Stimulated activated CD8-positive, alpha-beta memory T cell treated with anti-CD3 and anti-CD28 coated beads, Interleukin-4, amount 100 ng/mL, for 48 hours (primary cell): ENCODE results near the gene HPCAL4.

Source experiments
- DNase-seq: peaks from one replicate; pipeline ENCODE4 v3.0.0-alpha.2; 2020

Gene HPCAL4

DNA sequence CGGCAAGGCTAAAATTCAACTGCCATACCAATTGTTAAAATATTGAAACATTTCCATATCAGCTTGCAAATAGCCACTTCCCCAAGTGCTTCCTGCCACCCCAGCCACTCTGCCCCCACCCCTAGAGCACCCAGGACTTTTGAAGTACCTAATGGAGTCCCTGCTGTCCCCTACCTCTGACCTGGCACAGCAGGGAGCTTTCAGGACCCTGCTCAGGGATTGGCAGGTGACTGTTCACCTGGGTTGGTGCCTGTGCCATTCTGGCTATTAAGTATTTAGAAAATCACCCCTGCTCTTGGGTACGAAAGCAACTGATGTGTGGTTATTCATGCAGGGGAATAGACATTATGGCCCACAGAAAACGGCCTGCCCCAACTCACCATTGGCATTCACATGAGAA lies 9.1 kb upstream of the HPCAL4 start:
- no peak for DNase-seq

DNA sequence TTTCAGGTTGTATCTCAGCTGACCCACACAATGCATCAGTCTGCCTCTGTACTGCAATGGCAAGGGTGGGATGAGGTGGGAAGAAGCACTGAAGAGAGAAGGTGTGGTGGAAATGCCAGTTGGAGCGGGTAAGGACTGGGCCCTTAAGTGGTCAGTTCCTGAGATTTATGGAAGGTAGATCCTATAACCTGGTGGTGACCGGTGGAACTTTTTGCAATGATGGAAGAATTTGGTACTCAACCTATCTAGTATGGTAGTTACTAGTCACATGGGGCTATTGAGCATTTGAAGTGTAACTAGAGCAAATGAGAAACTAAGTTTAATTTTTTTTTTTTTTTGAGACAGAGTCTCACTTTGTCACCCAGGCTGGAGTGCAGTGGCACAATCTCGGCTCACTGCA lies 8.2 kb upstream of the HPCAL4 start:
- no peak for DNase-seq

DNA sequence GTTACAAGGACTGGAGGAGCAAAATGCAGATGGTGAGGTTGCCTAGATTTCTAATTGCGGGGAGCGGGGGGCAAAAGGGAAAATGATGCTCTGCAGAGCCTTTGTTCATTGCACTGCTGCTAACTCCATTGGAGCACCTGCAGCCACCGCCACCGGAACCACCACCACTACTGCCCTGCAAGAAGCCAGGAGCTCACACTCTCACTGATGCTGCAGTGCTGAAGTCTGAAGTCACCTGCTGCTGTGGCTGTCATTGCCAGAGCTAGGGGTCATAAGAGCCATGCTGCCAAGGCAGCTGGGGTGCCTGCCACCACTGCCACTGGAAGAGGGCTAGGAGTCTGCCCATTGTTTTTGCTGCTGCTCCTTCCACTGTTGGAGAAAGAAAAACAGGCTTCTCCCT lies 7.3 kb upstream of the HPCAL4 start:
- DNase-seq, result no peak

DNA sequence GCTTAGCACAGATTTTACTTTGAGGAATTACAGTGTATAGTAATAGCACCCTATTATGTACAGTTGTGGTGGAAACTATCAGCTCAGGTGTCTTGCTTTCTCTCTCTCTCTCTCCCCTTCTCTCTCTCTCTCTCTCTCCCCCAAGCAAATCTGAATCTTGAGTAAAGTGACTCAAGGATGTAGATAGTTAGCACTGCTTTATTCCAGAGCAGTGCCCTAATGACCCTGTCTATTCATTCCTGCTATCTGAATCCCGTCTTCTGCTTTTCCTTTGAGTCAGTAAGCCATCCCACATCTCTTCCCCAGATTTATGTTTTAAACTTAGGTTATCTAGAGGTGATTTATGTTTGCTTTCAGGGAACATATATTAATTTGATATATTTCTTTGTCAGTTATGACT lies 5.2 kb upstream of the HPCAL4 start:
- DNase-seq, result no peak

DNA sequence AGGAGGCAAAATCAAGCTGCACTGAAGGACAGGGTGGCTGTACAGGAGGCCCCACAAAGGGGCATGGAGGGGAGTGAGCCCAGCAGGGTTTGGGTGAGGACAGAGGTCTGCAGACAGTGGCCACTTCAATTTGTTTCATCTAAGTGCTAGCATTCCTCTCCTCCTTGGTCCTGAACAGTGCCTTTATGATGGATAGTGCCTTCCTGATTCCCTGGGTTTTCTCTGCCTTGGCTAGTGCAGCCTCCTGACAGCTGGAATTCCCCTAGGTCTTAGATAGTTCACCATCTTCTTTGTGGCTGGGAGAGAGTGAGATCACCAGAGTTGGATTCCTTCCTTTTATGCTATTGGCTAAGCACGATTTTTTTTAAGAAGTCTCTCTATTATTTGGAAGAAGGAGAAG lies 3.8 kb upstream of the HPCAL4 start:
- no peak for DNase-seq

DNA sequence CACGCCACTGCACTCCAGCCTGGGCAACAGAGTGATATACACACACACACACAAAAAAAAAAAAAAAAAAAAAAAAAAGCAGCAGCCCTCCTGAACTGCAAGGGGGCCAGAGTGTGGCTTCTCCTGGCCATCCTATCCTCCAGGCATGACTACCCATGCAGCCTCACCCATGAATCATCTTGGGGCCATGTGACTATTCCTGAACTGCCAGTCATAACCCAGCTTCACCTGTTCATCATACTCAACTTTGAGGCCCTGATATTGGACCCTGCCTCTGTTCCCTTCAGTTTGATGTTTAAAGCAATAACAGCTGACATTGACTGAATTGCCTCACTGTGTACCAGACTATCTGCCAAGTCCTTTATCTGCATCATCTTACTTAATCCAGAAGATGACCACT lies 2.8 kb upstream of the HPCAL4 start:
- DNase-seq, result no peak

DNA sequence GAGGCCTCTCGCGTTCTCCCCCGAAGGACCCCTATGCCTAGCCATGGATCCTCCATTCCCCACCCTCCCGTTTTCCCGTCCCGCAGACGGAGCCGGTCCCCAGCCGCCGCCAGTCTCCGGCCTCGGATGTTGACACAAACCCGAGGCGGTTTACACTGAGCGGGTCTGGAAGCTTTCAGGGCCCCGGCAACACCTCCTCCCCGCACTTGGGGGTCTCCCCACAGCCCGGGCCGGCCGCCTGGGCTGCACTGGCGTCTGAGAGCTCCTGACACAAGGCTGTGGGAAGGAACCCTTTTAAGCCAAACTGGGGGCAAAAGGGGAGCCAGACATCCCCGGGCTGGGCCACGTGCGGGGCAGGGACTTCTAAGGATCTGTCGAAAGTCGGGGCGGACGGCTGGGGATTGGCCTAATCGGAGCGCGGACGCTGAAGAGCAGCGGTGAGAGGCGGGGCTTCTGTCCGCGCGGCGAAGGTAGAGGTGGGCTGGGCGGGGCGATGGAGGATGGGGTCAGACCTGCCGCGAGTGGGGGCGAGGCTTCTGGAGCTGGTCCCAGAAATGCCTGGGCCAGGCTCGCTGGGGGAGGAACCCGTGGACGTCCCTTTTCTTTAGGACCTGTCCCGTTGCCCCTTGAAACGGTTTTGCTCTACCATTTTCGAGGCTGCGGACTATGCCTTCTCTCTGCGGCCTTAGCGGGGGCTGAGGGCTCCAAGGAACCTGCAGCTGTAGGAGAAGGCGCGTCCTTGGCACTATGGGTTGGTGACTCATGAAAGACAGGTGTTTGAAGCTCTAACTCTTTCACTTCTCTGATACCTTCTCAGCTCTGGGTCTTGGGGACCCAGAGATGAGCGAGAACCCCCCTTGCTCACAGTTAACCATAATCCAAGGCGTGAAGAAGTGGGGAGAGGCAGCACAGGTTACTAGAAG lies 1.2 kb upstream of the HPCAL4 start:
- DNase-seq, result peak; percentile 36

DNA sequence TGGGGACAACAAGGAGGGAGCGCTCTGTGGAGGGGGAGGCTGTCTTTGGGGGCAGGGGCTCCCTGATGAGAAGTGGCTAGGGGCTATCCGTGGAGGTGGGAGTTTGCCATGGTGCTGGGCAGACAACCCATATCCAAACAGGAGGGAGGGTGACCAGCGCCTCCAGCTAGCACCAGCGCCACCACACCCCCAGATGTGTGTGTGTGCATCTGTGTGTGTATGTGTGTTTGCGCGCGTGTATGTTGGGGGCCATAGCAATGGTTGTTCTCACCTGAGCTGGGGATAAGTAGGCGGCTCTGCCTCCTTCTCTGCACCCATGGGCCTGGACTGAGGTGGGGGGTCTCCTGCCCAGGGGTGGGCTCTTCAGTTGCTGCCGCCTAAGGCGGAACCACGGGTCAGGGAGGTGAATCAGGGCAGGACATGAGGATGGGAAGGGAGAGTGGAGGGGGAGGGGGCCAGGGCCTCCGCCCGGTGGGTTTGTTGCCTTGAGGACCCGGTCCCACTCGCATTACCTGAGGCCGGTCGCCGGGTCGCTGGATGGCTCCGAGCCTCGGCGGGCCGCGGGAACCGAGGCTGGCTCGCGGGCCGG lies 345 bp downstream of the HPCAL4 start:
- DNase-seq, result no peak

DNA sequence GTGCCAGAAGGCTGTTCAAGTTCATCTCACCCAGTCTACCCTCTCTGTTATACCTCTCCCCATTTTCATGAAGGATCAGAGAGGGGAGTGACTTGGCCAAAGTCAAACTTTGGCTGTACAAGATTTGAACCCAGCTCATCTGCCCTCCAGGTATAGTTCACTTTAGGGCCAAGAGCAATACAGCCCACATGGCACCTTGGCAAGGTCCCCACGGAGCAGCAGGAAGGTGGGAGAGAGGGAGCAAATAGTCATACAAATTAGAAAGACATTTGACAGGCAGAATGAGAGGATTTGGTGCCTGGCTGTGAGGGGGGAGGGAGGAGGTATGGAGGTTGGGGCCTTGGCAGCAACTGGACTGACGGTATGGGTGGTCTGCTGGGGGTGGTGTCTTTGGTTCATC lies 1.0 kb downstream of the HPCAL4 start:
- no peak for DNase-seq

DNA sequence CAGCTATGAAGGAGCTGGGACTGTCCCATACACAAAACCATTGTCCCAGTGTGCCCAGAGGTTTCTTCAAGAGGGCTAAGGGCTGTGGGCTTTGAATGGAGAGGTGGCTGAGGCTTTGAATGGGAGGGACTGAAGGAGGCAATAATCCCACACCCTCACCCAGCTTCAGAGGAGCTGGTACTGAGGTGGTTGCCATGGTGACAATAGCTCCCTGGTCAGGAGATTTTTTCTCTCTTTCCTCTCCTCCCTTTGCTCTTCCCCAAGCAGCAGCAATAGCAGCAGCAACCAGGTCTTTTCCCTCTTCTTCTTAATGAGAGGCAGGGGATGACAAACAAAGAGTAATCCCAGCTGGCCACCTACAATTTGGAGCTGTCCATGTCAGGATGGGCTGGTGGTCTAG lies 1.6 kb downstream of the HPCAL4 start:
- DNase-seq, result no peak

DNA sequence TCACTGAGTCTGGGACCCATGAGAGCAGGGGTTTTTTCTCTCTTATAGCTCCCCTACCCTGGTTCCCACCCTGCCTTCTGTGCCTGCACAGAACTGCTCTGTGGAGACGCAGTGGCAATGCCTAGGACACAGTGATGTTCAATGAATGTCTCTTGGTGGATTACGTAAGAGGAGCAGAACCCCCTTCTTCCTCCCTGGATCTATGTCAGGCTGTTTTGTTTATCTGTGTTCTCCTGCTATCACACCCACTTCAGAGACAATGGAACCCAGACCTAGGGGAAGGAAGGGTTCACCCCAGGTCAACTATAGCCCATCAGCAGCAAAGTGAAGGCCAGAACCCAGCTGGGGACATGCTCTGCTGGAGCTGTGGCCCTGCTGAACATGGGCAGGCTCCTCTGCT lies 2.0 kb downstream of the HPCAL4 start:
- DNase-seq, result no peak

DNA sequence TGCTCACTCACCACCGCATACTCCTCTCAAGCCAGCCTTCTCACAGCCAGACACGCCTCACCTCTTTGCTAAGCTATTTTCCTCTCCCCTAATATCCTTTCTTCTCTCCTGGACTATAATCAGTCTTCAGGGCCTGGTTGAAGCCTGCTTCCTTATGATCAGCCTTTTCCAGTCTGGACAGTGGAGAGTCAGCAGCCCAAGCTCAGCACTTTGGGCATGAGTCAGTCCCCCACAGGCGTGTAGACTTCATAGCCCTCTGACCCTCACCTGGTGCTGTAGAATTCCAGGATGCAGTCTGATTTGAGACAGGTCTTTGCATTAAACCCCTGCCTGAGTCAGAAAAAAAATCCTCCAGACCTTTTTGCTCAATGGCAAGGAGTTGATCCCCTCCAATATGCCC lies 2.5 kb downstream of the HPCAL4 start:
- no peak for DNase-seq

DNA sequence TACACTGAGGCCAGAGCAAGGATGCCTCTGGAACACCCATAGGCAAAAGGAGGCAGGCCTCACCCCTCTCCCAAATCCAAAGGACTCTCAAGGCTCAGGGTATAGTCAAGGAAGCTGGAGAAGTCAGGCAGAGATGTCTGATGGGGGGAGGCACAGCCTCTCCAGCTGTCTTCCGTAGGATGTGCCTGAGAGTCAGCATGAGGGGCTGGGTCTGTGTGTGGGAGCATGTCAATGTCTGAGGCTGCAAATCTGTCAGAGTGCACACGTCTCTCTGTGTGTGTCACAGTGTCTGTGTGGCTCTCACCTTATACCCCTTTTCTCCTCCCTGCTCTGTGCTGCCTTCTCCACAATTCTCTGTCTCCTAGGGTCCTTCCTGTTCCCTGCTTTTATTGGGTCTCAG lies 4.0 kb downstream of the HPCAL4 start:
- DNase-seq, result no peak

DNA sequence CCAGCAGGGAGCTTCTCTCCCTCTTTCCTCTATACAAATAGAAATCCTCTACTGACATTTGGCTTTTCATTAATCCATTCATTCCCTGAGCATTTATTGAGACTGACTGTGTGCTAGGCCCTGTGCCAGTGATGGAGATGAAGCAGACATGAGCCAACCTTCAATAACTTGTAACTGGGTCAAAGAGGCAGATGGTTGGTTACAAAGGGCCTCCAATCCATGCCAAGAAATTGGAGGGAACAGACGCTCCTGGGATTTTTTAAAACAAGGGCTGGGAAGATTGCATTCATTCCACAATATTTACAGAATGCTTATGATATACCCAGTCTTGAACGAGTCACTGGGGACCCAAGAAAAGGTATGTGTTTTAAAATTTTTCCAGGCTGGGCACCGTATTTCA lies 6.2 kb downstream of the HPCAL4 start:
- no peak for DNase-seq

DNA sequence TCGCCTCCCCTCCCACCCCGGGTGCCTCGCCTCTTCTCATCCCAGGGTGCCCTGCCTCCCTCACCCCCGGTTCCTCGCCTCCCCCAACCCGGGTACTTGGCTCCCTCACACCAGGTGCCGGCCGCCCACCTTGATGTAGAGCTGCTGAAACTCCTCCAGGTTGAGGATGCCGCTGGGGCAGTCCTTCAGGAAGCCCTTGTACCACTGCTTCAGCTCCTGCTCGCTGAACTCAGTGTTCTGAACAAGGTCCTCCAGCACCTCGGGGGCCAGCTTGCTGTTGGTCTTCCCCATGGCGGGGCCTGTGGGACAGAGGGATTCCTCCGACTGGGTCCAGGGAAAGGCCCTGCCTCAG lies 6.9 kb downstream of the HPCAL4 start:
- no peak for DNase-seq

DNA sequence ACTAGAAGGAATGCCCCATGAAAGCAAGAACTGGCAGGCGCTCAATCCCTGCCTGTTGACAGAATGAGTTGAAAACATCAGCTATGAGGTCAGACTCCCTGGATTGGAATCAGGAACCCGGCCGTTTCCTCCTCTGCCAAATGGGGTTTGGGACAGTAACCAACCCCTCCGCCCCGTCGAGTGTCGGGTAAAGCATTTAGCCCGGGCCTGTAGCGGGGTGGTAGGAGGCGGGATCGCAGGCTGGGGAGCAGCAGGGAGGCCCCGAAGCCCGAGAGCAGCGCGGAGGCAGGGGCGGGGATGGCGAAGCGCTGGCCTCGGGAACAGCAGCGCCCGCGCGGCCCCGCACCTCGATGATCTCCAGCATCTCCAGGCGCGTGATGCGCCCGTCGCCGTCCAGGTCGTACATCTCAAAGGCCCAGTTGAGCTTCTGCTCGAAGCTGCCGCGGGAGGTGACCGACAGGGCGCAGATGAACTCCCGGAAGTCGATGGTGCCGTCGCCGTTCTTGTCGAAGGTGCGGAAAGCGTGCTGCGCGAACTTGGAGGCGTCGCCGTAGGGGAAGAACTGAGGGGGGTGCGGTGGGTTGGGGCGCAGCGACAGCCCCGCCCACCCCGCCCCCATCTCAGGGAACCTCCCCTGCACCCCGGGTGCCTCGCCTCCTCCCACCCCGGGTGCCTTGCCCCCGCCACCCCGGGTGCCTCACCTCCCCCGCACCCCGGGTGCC lies 7.5 kb downstream of the HPCAL4 start:
- DNase-seq, result peak; percentile 45

DNA sequence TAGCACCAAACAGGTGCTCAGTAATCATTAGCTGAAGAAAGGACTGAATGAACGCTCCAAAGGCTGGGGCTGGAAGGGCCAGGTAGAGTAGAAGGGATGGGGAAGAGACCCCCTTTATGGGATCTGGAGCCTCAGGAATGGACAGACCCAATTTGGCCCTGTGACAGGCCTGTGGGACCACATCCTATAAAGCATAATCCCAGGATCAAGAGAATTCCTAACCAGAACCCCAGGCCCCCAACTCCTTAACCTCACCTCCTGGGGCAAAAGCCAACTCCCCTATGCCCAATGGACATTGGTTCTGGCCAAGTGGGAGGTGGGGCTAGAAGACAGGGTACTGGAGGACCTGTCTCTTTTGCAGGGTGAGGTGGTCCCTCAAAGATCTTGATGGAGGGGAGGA lies 9.2 kb downstream of the HPCAL4 start:
- DNase-seq, result no peak

DNA sequence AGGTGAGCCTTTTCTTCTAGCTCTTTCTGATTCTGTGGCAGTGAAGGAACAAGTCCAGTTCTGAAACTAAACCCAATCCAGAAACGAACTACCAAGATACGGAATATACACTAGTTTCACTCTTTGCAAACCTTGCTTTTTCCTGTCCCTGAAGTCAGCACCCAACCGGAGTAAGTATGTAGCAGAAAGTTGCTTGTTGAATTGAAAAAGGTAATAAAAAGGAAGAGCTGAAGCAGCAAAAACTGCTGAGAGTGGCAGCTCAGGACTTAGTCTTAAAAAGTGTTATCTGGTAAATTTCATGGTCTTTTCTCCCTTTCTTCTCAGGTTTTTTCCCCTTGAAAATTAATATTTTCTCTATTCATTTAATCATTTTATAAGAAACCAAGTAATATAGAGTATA lies 9.9 kb downstream of the HPCAL4 start:
- no peak for DNase-seq

DNA sequence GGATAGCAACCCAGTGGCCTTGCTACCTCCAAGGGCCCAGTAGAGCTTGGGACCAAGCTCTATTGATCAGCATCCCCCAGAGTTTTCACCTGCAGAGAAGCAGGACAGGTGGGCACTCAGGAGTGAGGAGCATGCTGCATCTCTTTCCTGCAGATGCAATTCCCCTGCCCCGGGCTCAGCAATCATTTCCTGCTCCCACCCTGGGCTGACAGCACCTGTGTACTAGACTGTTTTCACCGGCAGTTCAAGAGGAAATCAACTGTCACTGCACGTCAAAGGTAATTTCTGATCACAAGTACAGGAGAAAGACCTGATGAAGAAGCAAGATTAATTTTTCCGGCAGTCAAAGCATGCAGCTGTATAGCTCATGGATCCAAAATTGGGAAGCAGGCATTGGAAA lies 10.5 kb downstream of the HPCAL4 start:
- DNase-seq, result no peak

DNA sequence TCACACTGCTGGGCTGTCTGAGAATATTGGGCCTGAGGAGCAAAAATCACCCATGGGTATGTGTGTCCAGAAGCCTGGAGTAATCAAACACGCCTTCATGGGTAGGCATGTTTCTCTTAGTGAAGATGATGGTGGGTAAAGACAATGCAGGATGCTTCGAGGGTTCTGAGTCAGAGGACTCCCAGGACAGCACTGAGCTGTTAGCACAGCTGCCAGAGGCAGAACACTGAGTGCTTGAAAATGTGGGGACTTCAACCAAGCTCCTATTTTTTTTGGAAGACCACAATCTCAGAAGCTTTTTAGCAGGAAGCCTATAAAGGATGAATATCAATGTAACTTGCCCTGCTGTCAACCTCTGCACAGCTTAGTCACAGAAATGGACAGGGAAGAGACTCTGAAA lies 11.4 kb downstream of the HPCAL4 start:
- no peak for DNase-seq

DNA sequence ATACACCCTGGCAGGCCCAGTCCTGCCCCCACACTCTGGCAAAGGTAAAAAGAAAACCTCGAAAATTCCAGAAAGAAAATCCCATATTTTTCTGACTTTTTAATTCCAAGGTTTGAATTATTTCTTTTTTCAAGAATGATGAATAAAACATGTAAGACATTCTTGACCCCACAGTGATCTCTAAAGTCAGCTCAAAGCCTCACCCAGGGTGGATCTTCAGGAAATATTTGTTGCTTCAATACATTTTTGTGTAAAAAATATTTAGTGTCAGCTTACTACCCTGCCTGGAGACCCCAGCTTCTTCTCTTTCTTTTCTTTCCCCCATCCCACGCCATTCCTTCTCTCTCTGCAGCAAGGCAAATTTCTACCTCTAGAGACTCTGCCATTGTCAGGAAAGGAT lies 12.3 kb downstream of the HPCAL4 start:
- no peak for DNase-seq

DNA sequence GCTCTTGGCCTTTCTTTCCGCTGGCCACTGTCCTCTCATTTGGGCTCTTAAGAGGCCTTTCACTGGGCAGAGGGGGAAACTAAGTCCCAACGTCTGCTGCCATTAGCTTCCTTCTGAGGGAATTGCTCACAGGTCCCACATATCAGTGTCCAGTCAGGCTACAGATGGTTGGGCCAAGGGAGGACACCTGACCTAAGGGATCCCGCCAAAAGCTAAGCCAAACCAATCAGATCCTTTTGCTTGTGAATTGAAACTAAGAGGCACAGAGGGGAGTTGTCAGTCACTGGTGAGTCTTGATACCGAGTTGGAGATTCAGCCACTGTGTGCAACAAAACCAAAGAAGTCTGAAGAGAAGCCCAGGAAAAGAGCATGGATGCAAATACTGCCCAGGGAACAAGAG lies 13.6 kb downstream of the HPCAL4 start:
- DNase-seq, result no peak

DNA sequence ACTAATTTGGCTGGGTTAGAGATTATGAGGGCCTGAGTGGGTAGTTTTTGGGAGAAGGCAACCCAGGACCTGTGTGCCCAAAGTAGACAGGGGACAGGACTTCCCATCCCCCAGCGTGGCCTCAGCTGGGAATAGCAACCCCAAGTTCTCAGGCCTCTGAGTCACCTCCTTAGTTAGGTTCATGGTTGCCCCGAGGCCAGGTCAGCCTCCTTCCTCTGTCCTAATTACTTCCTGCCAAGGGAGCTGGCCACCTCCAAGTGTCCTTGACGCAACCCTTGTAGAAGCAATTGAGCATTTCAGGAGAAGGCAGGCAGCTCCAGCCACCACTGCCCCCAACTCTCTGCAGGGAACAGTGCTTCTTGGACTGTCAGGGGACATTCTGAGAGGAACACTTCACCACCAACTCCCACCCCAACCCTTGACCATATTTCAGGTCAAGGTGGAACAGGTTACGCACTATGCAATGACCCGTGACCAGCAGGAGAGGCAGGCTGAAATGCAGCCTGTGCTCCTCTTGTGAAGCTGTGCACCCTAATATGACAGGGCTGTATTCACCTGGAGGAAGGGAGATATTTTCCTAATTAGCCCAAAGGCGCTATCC lies 14.2 kb downstream of the HPCAL4 start:
- no peak for DNase-seq

DNA sequence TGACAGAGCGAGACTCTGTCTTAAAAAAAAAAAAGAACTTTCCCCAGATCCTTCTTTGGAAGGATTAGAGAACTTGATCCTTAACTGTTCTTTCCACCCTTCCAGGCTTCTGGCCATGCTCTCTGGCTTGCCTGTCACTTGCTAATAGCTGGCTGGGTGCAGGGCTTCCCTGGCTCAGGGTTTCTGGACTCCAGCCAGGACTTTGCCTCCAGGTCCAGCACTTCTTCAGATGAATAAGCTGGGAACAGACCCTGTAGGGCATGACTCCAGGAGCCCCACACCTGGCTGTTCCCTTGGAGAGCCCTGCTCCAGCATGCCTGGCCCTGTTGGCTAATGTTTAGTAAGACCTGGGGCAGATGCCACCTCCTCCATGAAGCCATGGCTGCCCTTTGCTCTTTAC lies 16.0 kb downstream of the HPCAL4 start:
- DNase-seq, result no peak
